ENCODE results near the gene UMODL1.

GRCh38 chr21:42063191-42063570 lies 7.9 kb upstream of the UMODL1 start:
- no peak for TF ChIP-seq CTCF (IDR thresholded peaks at IDR 0.05)
- no peak for TF ChIP-seq POLR2A (IDR thresholded peaks at IDR 0.05)

All from adrenal gland (tissue), 5 donors.